Measurements from ENCODE around the gene ERBB2.

Gene ERBB2

GRCh38 chr17:39665642-39666224 lies 34.1 kb upstream of the ERBB2 start:
- DNase-seq (ENCODE audit: low spot score) (no peak), FAIRE-seq (no peak)

- no peak for DNase-seq (ENCODE audit: low spot score)
- no peak for FAIRE-seq
Observed at GRCh38 chr17:39666231-39666600, 33.6 kb upstream of the ERBB2 start.

- DNase-seq (ENCODE audit: low spot score) (no peak), FAIRE-seq (no peak)
Observed at GRCh38 chr17:39666601-39667261, 33.1 kb upstream of the ERBB2 start.

GRCh38 chr17:39667262-39667944 lies 32.5 kb upstream of the ERBB2 start:
- DNase-seq (ENCODE audit: low spot score) = no peak
- FAIRE-seq = no peak

- DNase-seq (ENCODE audit: low spot score) (no peak), FAIRE-seq (no peak)
Observed at GRCh38 chr17:39667945-39668924, 31.6 kb upstream of the ERBB2 start, which contains the start of gene PNMT. Gene PNMT (plus strand): TSS chr17:39668453. CDS start chr17:39668476, 23 bp downstream.

GRCh38 chr17:39669897-39670735 lies 29.7 kb upstream of the ERBB2 start:
- FAIRE-seq = no peak
- DNase-seq (ENCODE audit: low spot score) = no peak

- DNase-seq (ENCODE audit: low spot score) (no peak), FAIRE-seq (no peak)
Observed at GRCh38 chr17:39670746-39671145, 29.1 kb upstream of the ERBB2 start.

GRCh38 chr17:39671651-39672521 lies 28.0 kb upstream of the ERBB2 start:
- no peak for DNase-seq (ENCODE audit: low spot score)
- no peak for FAIRE-seq

- no peak for DNase-seq (ENCODE audit: low spot score)
- no peak for FAIRE-seq
Observed at GRCh38 chr17:39672522-39673334, 27.1 kb upstream of the ERBB2 start.

GRCh38 chr17:39673335-39674081 lies 26.4 kb upstream of the ERBB2 start:
- DNase-seq (ENCODE audit: low spot score) = no peak
- FAIRE-seq = no peak

- FAIRE-seq (no peak), DNase-seq (ENCODE audit: low spot score) (no peak)
Observed at GRCh38 chr17:39674179-39674578, 25.7 kb upstream of the ERBB2 start.

- FAIRE-seq (no peak), DNase-seq (ENCODE audit: low spot score) (no peak)
Observed at GRCh38 chr17:39674702-39675389, 25.0 kb upstream of the ERBB2 start.

GRCh38 chr17:39675390-39676082 lies 24.3 kb upstream of the ERBB2 start:
- FAIRE-seq = no peak
- no peak for DNase-seq (ENCODE audit: low spot score)

- FAIRE-seq (no peak), DNase-seq (ENCODE audit: low spot score) (peak; percentile 29)
Observed at GRCh38 chr17:39676198-39676819, 23.6 kb upstream of the ERBB2 start.

GRCh38 chr17:39677072-39677471 lies 22.8 kb upstream of the ERBB2 start:
- DNase-seq (ENCODE audit: low spot score) = no peak
- FAIRE-seq = no peak

- DNase-seq (ENCODE audit: low spot score) = no peak
- FAIRE-seq = no peak
Observed at GRCh38 chr17:39677542-39678339, 22.1 kb upstream of the ERBB2 start.
